GM19455 (cell line): ENCODE data around the gene RXRA.

ENCODE experiments used
- ATAC-seq: cut with Tn5 transposase; IDR thresholded peaks from one replicate; pipeline ENCODE4 v1.9.1; 2021; ENCODE audit not compliant: unreplicated experiment

RXRA gene

GRCh38 chr9:134365115-134365596 is 38.9 kb downstream of the RXRA start:
- no peak for ATAC-seq

- no peak for ATAC-seq
These were observed 39.6 kb downstream of the RXRA start for GRCh38 chr9:134365791-134366222.

DNA sequence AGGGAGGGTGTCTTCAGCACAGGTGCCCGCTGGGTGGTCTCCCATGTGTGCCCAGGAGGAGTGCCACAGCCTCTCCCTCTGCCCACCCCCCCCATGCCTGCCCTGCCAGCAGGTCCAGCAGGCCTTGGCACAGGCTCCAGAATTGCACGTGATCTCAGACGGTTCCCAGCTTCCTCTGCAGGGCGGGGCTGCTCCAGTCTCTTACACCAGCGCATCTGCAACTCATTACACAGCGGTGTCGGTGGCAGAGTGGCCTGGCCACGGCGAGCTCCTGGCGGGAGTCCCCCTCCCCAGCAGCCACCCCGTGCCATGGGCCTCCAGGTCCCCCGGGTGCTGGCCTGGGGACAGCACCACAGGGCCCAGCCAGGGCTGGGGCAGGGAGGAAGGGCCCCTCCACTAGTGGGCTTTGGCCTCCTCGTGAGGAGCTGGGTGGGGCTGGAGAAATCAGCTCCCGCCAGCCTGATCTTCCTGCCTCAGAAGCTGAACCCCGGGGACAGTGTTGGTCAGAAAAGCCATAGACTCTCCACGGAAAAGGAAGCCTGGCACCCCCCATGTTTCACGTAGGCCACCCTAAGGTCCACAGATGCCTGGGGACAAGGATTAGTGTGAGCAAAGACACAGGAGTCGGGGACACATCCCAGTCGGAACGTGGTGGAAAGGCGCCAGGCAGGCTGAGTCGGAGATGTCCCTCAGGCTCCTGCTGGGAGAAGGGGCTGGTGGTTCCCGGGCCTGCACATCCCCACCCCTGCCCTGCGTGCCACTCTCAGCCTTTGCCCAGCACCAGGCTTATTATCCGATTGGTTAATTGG is 40.2 kb downstream of the RXRA start:
- ATAC-seq, result no peak

DNA sequence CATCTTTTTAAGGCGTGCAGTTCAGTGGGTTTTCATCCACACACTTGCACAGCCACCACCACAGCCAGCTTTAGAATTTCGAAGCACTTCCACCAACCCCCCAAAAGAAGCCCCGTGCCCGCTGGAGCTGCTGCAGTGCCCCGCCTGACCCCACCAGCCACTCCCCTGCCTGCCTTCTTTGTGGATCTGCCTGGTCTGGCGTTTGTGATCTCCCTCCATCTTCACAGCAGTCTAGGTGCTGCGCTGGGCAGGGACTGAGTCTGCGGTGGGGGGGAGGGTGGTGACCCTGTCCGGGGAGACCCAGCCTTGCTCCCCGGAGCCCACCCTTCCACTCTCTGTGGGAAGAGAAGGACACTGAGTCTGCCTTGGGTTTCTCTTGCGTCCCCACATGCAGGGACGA is 40.8 kb downstream of the RXRA start:
- ATAC-seq, result no peak

DNA sequence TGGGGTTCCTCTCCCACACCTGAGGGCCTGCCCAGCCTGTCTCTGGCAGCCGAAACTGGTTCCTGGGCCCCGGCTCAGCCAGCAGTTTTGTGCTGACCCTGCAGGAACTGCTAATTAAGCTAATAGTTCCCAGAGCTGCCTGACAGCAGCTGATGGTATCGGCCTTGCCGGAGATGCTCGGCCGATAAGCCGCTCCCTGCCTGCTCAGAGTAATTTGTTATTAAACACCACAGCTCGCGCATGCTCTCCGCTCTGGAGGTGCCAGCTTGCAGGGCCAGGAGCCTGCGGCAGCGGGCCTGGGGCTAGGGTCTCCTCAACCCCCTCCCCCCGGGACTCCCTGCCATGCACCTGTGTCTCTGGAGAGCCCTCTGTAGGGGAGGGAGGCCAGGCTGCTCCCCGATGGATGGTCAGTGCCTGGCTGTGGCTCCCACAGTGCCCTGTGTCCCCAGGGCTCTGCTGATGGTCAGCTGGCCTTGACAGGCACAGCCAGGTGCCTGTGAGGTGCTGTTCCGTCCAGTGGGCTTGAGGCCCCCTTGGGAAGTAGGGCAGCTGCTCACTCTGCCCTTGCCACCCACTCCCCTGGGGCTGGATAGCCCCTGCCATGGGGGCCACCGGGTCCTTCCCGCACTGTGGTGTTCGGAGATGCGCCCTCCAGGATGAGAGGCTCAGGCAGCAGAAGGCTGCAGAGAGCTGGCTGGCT is 41.7 kb downstream of the RXRA start:
- no peak for ATAC-seq

GRCh38 chr9:134368571-134368970 is 42.3 kb downstream of the RXRA start:
- no peak for ATAC-seq

DNA sequence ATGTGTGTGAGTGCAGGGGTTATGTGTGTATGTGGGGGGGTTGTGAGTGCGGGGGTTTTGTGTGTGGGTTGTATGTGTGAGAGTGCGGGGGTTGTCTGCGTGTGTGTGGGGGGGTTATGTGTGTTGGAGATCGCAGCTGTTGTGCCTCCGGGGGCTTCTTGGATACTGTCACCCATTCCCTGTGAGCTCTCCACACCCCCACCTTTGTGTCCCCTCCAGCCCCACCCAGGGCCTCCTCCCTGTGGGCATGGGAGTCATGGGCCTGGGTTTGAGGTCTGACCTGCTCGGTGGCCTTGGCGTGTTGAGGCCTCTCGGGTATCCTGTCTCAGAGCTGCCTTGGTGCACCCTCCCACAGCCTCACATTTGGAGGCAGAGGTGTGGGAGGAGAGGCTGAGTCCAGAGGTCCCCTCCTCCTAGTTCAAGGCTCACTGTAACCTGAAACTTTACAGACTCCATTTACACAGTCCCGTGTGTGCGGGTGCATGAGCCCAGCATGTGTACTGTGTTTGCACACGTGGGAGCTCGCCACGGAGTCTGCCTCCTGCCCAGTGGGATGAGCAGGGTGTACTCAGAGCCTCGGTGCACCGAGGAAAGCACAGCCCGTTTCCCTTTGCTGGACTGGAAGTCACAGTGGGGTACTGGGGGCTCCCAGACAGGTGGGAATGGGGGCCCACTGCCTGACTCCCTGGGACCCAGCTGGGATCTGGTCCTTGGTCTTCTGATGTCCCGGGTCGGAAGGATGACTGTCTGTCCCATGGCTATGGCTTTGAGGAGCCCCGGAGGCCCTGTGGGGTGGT is 43.4 kb downstream of the RXRA start:
- ATAC-seq, result no peak

- no peak for ATAC-seq
These were observed 43.9 kb downstream of the RXRA start for GRCh38 chr9:134370213-134370492.

DNA sequence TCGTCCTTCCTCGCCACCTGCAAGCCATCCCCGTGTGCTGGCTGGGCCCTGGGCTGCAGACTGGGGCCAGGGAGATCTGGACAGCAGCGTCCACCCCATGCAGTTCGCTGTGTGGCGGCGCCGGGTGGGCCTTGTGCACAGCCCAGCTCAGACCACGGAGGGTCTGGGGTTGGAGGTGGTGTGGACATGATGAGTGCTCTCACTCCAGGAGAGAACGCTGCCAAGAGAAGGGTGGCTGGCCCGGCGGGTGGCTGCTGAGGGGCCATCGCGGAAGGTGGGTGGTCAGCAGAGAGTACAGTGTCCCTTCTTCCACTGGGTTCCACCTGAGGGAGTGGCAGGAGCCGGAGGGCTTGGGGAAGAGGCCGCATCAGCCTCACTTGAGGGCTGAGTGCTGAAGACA is 44.4 kb downstream of the RXRA start:
- no peak for ATAC-seq

- no peak for ATAC-seq
These were observed 45.5 kb downstream of the RXRA start for GRCh38 chr9:134371731-134372130.

- no peak for ATAC-seq
These were observed 46.5 kb downstream of the RXRA start for GRCh38 chr9:134372581-134373267.

DNA sequence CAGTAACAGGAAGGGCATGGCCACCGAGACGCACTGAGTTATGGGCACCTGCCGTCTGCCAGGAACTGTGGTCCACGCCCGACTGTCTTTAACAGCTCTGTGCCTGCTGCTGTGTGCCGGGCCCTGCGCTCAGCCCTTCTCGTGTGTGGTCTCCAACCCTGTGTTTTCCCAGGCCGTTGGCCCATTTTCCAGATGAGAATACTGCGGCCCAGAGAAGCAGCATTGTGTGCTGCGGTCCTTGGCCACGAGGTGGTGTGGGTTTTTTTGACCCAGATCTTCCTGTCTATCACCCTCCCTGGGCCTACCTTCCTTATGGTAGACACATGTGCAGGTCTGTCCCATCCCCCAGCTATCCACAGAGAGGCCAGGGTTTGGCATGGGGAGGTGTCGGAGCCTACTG is 47.0 kb downstream of the RXRA start:
- no peak for ATAC-seq

GRCh38 chr9:134373953-134374300 is 47.7 kb downstream of the RXRA start:
- ATAC-seq, result no peak

- no peak for ATAC-seq
These were observed 48.2 kb downstream of the RXRA start for GRCh38 chr9:134374301-134375010.

GRCh38 chr9:134375011-134375390 is 48.7 kb downstream of the RXRA start:
- ATAC-seq, result no peak

- no peak for ATAC-seq
These were observed 49.5 kb downstream of the RXRA start for GRCh38 chr9:134375430-134376385.

- ATAC-seq, result no peak
These were observed 50.3 kb downstream of the RXRA start for GRCh38 chr9:134376386-134377142.

GRCh38 chr9:134377143-134377484 is 50.9 kb downstream of the RXRA start:
- no peak for ATAC-seq

GRCh38 chr9:134377976-134378375 is 51.7 kb downstream of the RXRA start:
- no peak for ATAC-seq
